Measurements from ENCODE around the gene ABCD1. TPM values are rescaled to one million over a fixed set of nuclear protein-coding genes. Genes with fewer than 3 reads are reported as not detected.
"Not testable (repeated sequence)": the region's sequence is repeated elsewhere in the genome, so short reads cannot be mapped to it uniquely, and the experiment has no call there.

Gene ABCD1
- total RNA-seq, 2 donors from 2014 or later: 15.2 to 18.0 TPM

- peaks cover 0 to 7% of the 10 kb centered on the region in 2 donors for H3K4me1 ChIP-seq
- H3K36me3 ChIP-seq: no peaks in the 10 kb centered on the region
- H3K27ac ChIP-seq: no peak overlapping the region
- TF ChIP-seq, protein P1, sequence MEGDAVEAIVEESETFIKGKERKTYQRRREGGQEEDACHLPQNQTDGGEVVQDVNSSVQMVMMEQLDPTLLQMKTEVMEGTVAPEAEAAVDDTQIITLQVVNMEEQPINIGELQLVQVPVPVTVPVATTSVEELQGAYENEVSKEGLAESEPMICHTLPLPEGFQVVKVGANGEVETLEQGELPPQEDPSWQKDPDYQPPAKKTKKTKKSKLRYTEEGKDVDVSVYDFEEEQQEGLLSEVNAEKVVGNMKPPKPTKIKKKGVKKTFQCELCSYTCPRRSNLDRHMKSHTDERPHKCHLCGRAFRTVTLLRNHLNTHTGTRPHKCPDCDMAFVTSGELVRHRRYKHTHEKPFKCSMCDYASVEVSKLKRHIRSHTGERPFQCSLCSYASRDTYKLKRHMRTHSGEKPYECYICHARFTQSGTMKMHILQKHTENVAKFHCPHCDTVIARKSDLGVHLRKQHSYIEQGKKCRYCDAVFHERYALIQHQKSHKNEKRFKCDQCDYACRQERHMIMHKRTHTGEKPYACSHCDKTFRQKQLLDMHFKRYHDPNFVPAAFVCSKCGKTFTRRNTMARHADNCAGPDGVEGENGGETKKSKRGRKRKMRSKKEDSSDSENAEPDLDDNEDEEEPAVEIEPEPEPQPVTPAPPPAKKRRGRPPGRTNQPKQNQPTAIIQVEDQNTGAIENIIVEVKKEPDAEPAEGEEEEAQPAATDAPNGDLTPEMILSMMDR (IDR thresholded peaks at IDR 0.05): no peak
- no peaks in the 10 kb centered on the region for H3K27me3 ChIP-seq
- no peaks in the 10 kb centered on the region for H3K9me3 ChIP-seq
- H3K4me3 ChIP-seq: no peak overlapping the region
- no peak for DNase-seq (ENCODE audit: low spot score)
Measured at GRCh38 chrX:153740631-153741222, 16.1 kb downstream of the ABCD1 start.

DNA sequence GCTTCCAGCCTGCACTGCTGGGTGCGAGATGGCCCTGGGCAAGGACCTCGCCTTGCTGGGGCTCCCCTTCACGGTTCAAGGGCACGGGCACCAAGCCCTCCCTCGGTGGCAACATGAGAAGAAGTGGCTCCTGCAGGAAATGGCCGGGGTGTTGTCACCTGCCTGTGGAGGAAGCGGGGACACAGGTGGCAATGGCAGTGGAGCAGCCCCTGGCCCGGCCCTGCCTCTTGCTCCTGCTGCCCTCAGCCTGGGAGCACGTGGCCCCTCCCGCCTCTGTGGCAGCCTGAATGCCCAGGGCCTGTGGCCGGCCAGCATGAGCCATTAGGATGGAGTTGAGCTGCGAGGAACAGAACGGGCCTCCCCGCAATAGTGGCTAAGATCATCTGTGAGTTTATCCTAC is 16.8 kb downstream of the ABCD1 start:
- no peak for DNase-seq (ENCODE audit: low spot score)
- TF ChIP-seq, protein P1 (IDR thresholded peaks at IDR 0.05): no peak
- no peak overlapping the region for H3K4me3 ChIP-seq
- H3K36me3 ChIP-seq: no peaks in the 10 kb centered on the region
- H3K9me3 ChIP-seq: no peaks in the 10 kb centered on the region
- H3K27ac ChIP-seq: no peak overlapping the region
- no peaks in the 10 kb centered on the region for H3K27me3 ChIP-seq
- peaks cover 0 to 7% of the 10 kb centered on the region in 2 donors for H3K4me1 ChIP-seq

GRCh38 chrX:153742111-153742510 is 17.5 kb downstream of the ABCD1 start:
- H3K36me3 ChIP-seq; H3K27me3 ChIP-seq; H3K4me3 ChIP-seq; DNase-seq (ENCODE audit: low spot score); H3K4me1 ChIP-seq; H3K27ac ChIP-seq; H3K9me3 ChIP-seq: not testable (repeated sequence)

- not testable (repeated sequence) for H3K27ac ChIP-seq
Measured at GRCh38 chrX:153742796-153743467, 18.3 kb downstream of the ABCD1 start.

GRCh38 chrX:153743468-153744209 is 19.0 kb downstream of the ABCD1 start:
- H3K36me3 ChIP-seq, H3K9me3 ChIP-seq, H3K27me3 ChIP-seq, H3K4me1 ChIP-seq, H3K4me3 ChIP-seq: not testable (repeated sequence)
- H3K27ac ChIP-seq: peak overlapping the region in 1 of 2 donors; percentile 4
- peak; percentile 75 for DNase-seq (ENCODE audit: low spot score)

More at GRCh38 chrX:153742796-153743467, 18.3 kb downstream of the ABCD1 start:
- H3K9me3 ChIP-seq; H3K36me3 ChIP-seq; H3K4me3 ChIP-seq; H3K4me1 ChIP-seq; H3K27me3 ChIP-seq; DNase-seq (ENCODE audit: low spot score): not testable (repeated sequence)

DNA sequence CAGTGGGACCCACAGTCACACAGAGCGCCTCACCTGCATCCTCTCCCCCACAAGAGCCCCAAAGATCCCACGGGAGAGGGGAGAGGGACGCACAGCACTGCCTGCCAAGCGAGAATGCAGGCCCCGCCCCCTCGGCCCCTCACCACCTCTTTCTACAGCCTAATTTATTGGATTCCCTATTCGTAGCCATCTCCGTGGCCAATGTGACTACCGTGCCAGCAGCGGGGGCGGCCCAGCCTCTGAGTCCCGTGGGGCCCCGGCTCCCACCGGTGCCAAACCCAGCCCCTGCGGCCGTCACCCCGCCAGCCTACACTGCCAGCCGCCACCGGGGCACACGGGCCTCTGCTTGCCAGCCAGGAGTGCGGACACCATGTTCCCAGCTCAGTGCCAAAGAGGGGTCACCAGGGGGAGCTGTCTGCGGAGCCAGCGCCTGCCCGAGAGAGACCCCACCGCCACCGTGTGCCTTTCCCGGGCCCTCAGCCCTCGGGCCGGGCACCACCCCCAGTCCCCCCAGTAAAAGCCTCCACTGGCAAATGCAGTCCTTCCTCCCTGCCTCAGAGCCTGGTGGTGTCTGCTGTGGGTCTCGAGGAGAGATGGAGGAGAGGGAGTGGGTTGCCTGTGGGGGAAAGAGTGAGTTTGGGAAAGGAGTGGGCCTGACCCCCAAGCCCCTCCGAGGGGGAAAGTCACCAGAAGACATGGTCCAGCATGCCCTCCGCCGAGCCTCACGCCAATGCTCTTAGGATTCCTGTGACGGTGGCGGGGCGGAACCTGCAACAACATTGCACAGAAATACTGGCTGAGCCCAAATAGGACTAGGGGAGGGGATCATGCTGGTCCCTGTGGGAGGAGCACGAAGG is 19.8 kb downstream of the ABCD1 start:
- no peak for DNase-seq (ENCODE audit: low spot score)
- TF ChIP-seq, protein P1 (IDR thresholded peaks at IDR 0.05): peak in 1 of 2 donors; percentile 40
- no peaks in the 10 kb centered on the region for H3K9me3 ChIP-seq
- H3K27ac ChIP-seq: peak overlapping the region in 1 of 2 donors; percentile 4
- no peak overlapping the region for H3K4me3 ChIP-seq
- H3K36me3 ChIP-seq: no peaks in the 10 kb centered on the region
- no peaks in the 10 kb centered on the region for H3K27me3 ChIP-seq
- peaks cover 0 to 7% of the 10 kb centered on the region in 2 donors for H3K4me1 ChIP-seq

GRCh38 chrX:153745067-153745433 is 20.4 kb downstream of the ABCD1 start:
- not testable (repeated sequence) for H3K27me3 ChIP-seq; H3K4me1 ChIP-seq; H3K9me3 ChIP-seq; H3K27ac ChIP-seq; DNase-seq (ENCODE audit: low spot score); H3K36me3 ChIP-seq; H3K4me3 ChIP-seq

Data from right atrium auricular region (tissue), 2 donors.